ENCODE measurements around the gene CDNF.

DNA sequence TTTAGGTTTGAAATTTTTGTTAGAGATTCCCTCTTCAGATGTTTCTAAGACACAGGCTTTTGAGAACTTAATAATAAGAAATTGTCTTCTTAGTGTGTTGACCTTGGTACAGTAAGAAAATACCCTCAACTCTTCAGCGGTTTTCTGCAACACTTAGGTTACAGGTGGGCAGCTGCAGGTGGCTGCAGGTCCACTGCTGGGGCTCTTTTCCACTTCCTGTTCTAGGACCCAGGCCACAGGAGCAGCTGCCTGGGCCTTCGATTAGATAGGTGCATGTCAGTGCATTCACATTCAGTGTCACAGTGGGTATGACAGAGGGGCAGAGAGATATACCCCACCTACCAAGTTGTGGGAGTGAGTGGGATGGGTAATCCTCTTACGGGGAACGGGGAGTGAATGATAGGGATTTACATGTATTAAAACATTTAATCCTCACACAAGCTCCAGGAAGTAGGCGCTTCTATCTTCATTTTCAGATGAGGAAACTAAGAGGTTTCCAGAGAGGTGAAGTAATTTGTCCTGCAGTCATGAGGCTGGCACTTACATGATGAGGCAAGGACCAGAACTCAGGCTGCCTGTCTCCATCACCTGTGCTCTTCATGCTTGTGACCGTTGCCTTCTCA lies 20.6 kb upstream of the CDNF start:
- TF ChIP-seq POLR2A (IDR thresholded peaks at IDR 0.05), result no peak
- TF ChIP-seq, protein P1, sequence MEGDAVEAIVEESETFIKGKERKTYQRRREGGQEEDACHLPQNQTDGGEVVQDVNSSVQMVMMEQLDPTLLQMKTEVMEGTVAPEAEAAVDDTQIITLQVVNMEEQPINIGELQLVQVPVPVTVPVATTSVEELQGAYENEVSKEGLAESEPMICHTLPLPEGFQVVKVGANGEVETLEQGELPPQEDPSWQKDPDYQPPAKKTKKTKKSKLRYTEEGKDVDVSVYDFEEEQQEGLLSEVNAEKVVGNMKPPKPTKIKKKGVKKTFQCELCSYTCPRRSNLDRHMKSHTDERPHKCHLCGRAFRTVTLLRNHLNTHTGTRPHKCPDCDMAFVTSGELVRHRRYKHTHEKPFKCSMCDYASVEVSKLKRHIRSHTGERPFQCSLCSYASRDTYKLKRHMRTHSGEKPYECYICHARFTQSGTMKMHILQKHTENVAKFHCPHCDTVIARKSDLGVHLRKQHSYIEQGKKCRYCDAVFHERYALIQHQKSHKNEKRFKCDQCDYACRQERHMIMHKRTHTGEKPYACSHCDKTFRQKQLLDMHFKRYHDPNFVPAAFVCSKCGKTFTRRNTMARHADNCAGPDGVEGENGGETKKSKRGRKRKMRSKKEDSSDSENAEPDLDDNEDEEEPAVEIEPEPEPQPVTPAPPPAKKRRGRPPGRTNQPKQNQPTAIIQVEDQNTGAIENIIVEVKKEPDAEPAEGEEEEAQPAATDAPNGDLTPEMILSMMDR (IDR thresholded peaks at IDR 0.05), result no peak

Measured in vagina (tissue), 2 donors.